Prostate gland (tissue), 2 donors: ENCODE data around the gene IL1RAPL1. TPM values are rescaled to one million over a fixed set of nuclear protein-coding genes. Genes with fewer than 3 reads are reported as not detected.

Source experiments
- DNase-seq: peaks from one replicate; pipeline ENCODE4 v3.0.0-alpha.2; 2019; ENCODE audit warnings: low spot score
- H3K27ac ChIP-seq, 2 donors: fragments of 200-600 bp; sonication (generic); 2 replicates each; pipeline ENCODE4 v1.5.1; 2017 to 2019
- H3K27me3 ChIP-seq: fragments of 200-600 bp; sonication (generic); replicated peaks from 2 replicates; pipeline ENCODE4 v1.5.1; 2019; ENCODE audit not compliant: insufficient read depth
- H3K36me3 ChIP-seq, 2 donors: fragments of 200-600 bp; sonication (generic); 1 replicate in 1 of 2; 2 replicates in 1 of 2; pipeline versions ENCODE4 v1.5.1 to v1.8.1; 2017 to 2019
- H3K4me1 ChIP-seq: fragments of 200-600 bp; sonication (generic); replicated peaks from 2 replicates; pipeline ENCODE4 v1.5.1; 2019
- H3K4me3 ChIP-seq, 2 donors: fragments of 200-600 bp; sonication (generic); 2 replicates each; pipeline ENCODE4 v1.5.1; 2017 to 2019
- H3K9me3 ChIP-seq: fragments of 200-600 bp; sonication (generic); 2 replicates; pipeline ENCODE4 v1.5.1; 2017
- CTCF ChIP-seq, 4 experiments: fragments of 200-600 bp in 2 of 4; fragments of 450-650 bp in 2 of 4; sonication (generic) in 2 of 4; IDR thresholded peaks; 1 replicate in 3 of 4; 2 replicates in 1 of 4; pipeline ENCODE4 v1.5.1; 2016 to 2019; ENCODE audit warnings: antibody characterized with exemption in 4 of 4, mild to moderate bottlenecking in 2 of 4, moderate library complexity in 2 of 4
- POLR2A ChIP-seq: fragments of 450-650 bp; IDR thresholded peaks from one replicate; pipeline ENCODE4 v1.6.1; 2016; ENCODE audit warnings: antibody characterized with exemption, mild to moderate bottlenecking
- POLR2AphosphoS5 ChIP-seq: sonication (generic); formaldehyde crosslinking; IDR thresholded peaks from one replicate; pipeline ENCODE4 v1.6.1; 2017; ENCODE audit warnings: antibody characterized with exemption
- WGBS: methylation state at CpG from one replicate; pipeline ENCODE4 v1.1.5; 2018; 5-methylcytosine and 5-hydroxymethylcytosine counted together
- intact Hi-C: fragments of 100-400 bp; cut with DNase I; formaldehyde crosslinking; loops from one replicate; pipeline ENCODE4 v1.14.2; 2022
- total RNA-seq, 2 donors: library from RNA; depleted of rRNA; stranded (reverse); fragments of >200 nt; gene quantifications; one replicate each; pipeline ENCODE4 v1.1.0, GENCODE V29; 2016

IL1RAPL1 gene
- under 1 TPM; 0.23 TPM for total RNA-seq

- intact Hi-C loops, result no loop called here
- H3K27me3 ChIP-seq, result no peaks in the 10 kb centered on the region
- no peaks in the 10 kb centered on the region for H3K4me1 ChIP-seq
- 2% methylated on average over 15 of the region's 15 CpGs for WGBS
- H3K36me3 ChIP-seq, result no peaks in the 10 kb centered on the region
- TF ChIP-seq CTCF (IDR thresholded peaks at IDR 0.05) (no peak), POLR2AphosphoS5 (no peak), POLR2A (no peak)
- H3K4me3 ChIP-seq, result peak within 1 kb of the TSS in 1 of 2 donors; percentile 4
- no peak within 1 kb of the TSS for H3K27ac ChIP-seq
- DNase-seq, result peak; percentile 4
- H3K9me3 ChIP-seq, result no peaks in the 10 kb centered on the region
These were observed at the start of gene IL1RAPL1 for GRCh38 chrX:28586981-28587551. Gene IL1RAPL1 (plus strand): TSS chrX:28587446.

GRCh38 chrX:28542791-28543190 is 44.5 kb upstream of the IL1RAPL1 start:
- TF ChIP-seq POLR2AphosphoS5 (no peak), CTCF (IDR thresholded peaks at IDR 0.05) (no peak), POLR2A (no peak)
- no peak for DNase-seq
- WGBS, result 94% methylated on average over 2 of the region's 2 CpGs
- Histone ChIP-seq H3K36me3 (no peaks in the 10 kb centered on the region), H3K4me1 (no peaks in the 10 kb centered on the region), H3K27ac (no peak overlapping the region), H3K9me3 (no peaks in the 10 kb centered on the region), H3K27me3 (no peaks in the 10 kb centered on the region), H3K4me3 (no peak overlapping the region)
- intact Hi-C loops, result no loop called here

GRCh38 chrX:28549838-28550237 is 37.4 kb upstream of the IL1RAPL1 start:
- no peaks in the 10 kb centered on the region for H3K36me3 ChIP-seq
- H3K4me1 ChIP-seq, result no peaks in the 10 kb centered on the region
- H3K9me3 ChIP-seq, result no peaks in the 10 kb centered on the region
- H3K27ac ChIP-seq, result no peak overlapping the region
- intact Hi-C loops, result no loop called here
- 92% methylated on average over 4 of the region's 4 CpGs for WGBS
- no peak for DNase-seq
- TF ChIP-seq POLR2AphosphoS5, result no peak
- TF ChIP-seq POLR2A, result no peak
- no peak for TF ChIP-seq CTCF (IDR thresholded peaks at IDR 0.05)
- H3K27me3 ChIP-seq, result no peaks in the 10 kb centered on the region
- H3K4me3 ChIP-seq, result no peak overlapping the region

GRCh38 chrX:28550331-28550872 is 36.8 kb upstream of the IL1RAPL1 start:
- Histone ChIP-seq H3K27ac (no peak overlapping the region), H3K36me3 (no peaks in the 10 kb centered on the region), H3K4me1 (no peaks in the 10 kb centered on the region), H3K9me3 (no peaks in the 10 kb centered on the region), H3K4me3 (no peak overlapping the region), H3K27me3 (no peaks in the 10 kb centered on the region)
- no peak for DNase-seq
- 96% methylated on average over 8 of the region's 8 CpGs for WGBS
- TF ChIP-seq POLR2A (no peak), POLR2AphosphoS5 (no peak), CTCF (IDR thresholded peaks at IDR 0.05) (no peak)
- intact Hi-C loops, result no loop called here

GRCh38 chrX:28552322-28552721 is 34.9 kb upstream of the IL1RAPL1 start:
- Histone ChIP-seq H3K4me3 (no peak overlapping the region), H3K27me3 (no peaks in the 10 kb centered on the region), H3K36me3 (no peaks in the 10 kb centered on the region), H3K4me1 (no peaks in the 10 kb centered on the region), H3K27ac (no peak overlapping the region), H3K9me3 (no peaks in the 10 kb centered on the region)
- no peak for TF ChIP-seq CTCF (IDR thresholded peaks at IDR 0.05)
- TF ChIP-seq POLR2A, result no peak
- TF ChIP-seq POLR2AphosphoS5, result no peak
- no peak for DNase-seq
- intact Hi-C loops, result no loop called here
- WGBS, result 93% methylated on average over 1 of the region's 1 CpG
